Mesothelial cell of epicardium (in vitro differentiated cells): ENCODE data around the gene UFD1. TPM values are rescaled to one million over a fixed set of nuclear protein-coding genes. Genes with fewer than 3 reads are reported as not detected.

Source experiments
- DNase-seq, 2 experiments: peaks; one replicate each; pipeline ENCODE4 v3.0.0; 2021; ENCODE audit warnings: low spot score in 2 of 2; ENCODE audit not compliant: unreplicated experiment in 2 of 2
- H3K27ac Mint-ChIP-seq: 2 replicates; pipeline ENCODE4 v1.8.0; 2021; ENCODE audit warnings: mixed read lengths
- H3K27me3 Mint-ChIP-seq: 2 replicates; pipeline ENCODE4 v1.8.0; 2021; ENCODE audit warnings: low read depth, mixed read lengths
- H3K36me3 Mint-ChIP-seq: 2 replicates; pipeline ENCODE4 v1.8.0; 2021; ENCODE audit warnings: mixed read lengths
- H3K4me1 Mint-ChIP-seq: 2 replicates; pipeline ENCODE4 v1.8.0; 2021; ENCODE audit warnings: mixed read lengths
- H3K4me3 Mint-ChIP-seq: 2 replicates; pipeline ENCODE4 v1.8.0; 2021; ENCODE audit warnings: mild to moderate bottlenecking, moderate library complexity, mixed read lengths
- H3K9me3 Mint-ChIP-seq: 2 replicates; pipeline ENCODE4 v1.8.0; 2021; ENCODE audit warnings: mixed read lengths
- total RNA-seq: library from RNA; stranded (reverse); gene quantifications from 3 replicates; pipeline ENCODE4 v1.2.1, GENCODE V29; 2021
- TF ChIP-seq, protein P1 (sequence below): fragments of 200-600 bp; sonication (generic); IDR thresholded peaks from one replicate; pipeline ENCODE4 v1.5.0; 2021; ENCODE audit warnings: antibody characterized with exemption; ENCODE audit not compliant: unreplicated experiment

Gene UFD1
- total RNA-seq, 1 donor from 2014 or later, result 38.8 TPM

DNA sequence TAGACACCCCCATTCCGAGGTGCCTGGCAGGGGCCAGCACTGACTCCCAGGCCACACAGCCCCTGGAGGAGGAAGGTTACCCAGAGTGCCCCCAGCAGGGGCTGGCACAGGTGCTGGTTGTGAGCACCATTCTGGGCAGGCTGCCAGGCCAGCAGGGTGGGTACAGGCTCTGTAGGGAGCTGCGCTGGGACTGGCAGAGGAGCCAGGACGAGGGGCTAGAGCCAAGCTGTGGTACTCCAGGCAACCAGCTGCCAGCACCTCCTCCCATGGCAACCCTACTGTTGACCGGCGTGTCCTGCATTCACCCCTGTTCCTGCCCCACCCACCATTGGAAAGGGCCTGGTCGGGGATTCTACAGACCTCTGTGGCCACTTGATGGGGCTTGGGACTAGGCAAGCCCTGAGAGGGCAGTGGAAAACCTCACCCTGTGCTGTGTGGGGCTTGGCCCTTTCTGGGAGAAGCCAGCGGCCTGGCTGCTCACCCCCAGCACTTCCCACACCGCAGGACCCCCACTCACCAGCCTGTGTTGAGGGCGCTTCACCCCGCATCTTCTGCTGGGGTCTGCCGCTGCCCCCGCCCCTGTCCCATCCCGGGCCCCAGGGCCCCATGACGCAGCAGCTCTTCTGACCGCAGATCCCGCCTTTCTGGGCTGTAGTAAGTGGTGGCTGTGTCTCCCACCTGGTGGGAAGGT, 43.3 kb upstream of the UFD1 start:
- no peaks in the 10 kb centered on the region for H3K9me3 Mint-ChIP-seq
- H3K27ac Mint-ChIP-seq, result no peak overlapping the region
- H3K4me1 Mint-ChIP-seq, result peaks cover 12% of the 10 kb centered on the region
- DNase-seq, result no peak
- H3K27me3 Mint-ChIP-seq, result peaks cover 57% of the 10 kb centered on the region
- no peaks in the 10 kb centered on the region for H3K36me3 Mint-ChIP-seq
- TF ChIP-seq, protein P1, sequence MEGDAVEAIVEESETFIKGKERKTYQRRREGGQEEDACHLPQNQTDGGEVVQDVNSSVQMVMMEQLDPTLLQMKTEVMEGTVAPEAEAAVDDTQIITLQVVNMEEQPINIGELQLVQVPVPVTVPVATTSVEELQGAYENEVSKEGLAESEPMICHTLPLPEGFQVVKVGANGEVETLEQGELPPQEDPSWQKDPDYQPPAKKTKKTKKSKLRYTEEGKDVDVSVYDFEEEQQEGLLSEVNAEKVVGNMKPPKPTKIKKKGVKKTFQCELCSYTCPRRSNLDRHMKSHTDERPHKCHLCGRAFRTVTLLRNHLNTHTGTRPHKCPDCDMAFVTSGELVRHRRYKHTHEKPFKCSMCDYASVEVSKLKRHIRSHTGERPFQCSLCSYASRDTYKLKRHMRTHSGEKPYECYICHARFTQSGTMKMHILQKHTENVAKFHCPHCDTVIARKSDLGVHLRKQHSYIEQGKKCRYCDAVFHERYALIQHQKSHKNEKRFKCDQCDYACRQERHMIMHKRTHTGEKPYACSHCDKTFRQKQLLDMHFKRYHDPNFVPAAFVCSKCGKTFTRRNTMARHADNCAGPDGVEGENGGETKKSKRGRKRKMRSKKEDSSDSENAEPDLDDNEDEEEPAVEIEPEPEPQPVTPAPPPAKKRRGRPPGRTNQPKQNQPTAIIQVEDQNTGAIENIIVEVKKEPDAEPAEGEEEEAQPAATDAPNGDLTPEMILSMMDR, result no peak
- no peak overlapping the region for H3K4me3 Mint-ChIP-seq

DNA sequence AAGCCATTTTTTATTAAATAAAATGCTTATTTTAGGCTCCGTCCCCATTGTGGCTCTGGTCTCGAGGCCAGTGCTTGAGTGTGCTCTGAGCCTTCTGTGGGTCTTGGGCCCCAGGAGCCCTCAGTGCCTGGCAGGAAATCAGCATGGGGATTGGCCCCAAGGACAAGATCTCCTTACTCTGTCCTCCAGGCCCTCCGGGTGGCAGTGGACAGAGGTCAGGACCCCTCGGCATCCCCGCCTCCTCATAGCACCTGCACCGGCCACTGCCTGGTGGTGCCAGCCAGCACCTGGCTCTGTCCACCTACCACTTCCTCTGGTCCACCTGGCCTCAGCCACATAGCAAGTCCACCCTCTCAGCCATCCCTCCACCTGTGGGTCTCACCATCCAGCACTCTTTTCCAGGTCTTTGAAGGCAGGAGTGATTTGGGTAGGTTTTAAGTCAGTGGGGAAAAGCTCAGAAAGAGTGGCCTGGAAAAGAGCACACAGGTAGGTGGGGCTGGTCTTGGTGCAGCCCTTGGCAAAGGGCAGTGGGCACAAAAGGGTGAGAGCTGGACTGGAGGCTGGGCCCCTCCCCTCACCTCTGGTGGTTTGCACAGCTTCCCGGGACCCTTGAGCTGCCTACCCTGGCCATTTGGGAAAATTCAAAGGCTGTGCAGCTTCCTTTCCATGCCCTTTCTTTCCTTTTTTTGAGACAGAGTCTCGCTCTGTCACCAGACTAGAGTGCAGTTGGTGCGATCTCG, 41.7 kb upstream of the UFD1 start:
- no peak overlapping the region for H3K4me3 Mint-ChIP-seq
- H3K36me3 Mint-ChIP-seq, result peaks cover 1% of the 10 kb centered on the region
- TF ChIP-seq, protein P1, result no peak
- no peaks in the 10 kb centered on the region for H3K9me3 Mint-ChIP-seq
- peaks cover 12% of the 10 kb centered on the region for H3K4me1 Mint-ChIP-seq
- peaks cover 42% of the 10 kb centered on the region for H3K27me3 Mint-ChIP-seq
- no peak overlapping the region for H3K27ac Mint-ChIP-seq
- DNase-seq, result no peak

DNA sequence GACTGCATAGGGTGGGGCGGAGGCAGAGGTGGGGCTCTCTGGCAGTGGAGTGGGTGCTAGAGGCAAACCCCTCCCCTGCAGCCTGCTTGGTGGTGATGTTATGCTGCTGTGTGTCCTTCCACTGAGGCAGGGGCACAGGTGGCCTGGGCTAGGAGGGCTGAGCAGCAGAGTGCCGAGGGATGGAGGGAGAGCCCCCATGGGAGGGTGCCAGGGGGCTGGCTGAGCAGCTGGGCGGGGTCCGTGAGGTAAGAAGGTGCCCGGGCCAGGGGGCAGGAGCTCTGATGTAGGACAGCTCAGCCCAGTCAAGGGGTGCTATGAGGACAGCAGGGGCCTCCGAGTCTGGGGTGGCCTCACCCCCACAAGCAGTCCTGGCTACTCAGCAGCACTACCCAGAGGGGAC, 41.0 kb upstream of the UFD1 start:
- Mint-ChIP-seq H3K27ac (no peak overlapping the region), H3K36me3 (peaks cover 6% of the 10 kb centered on the region), H3K27me3 (peaks cover 35% of the 10 kb centered on the region), H3K4me3 (no peak overlapping the region), H3K4me1 (peaks cover 12% of the 10 kb centered on the region), H3K9me3 (no peaks in the 10 kb centered on the region)
- DNase-seq, result no peak
- TF ChIP-seq, protein P1, result no peak

DNA sequence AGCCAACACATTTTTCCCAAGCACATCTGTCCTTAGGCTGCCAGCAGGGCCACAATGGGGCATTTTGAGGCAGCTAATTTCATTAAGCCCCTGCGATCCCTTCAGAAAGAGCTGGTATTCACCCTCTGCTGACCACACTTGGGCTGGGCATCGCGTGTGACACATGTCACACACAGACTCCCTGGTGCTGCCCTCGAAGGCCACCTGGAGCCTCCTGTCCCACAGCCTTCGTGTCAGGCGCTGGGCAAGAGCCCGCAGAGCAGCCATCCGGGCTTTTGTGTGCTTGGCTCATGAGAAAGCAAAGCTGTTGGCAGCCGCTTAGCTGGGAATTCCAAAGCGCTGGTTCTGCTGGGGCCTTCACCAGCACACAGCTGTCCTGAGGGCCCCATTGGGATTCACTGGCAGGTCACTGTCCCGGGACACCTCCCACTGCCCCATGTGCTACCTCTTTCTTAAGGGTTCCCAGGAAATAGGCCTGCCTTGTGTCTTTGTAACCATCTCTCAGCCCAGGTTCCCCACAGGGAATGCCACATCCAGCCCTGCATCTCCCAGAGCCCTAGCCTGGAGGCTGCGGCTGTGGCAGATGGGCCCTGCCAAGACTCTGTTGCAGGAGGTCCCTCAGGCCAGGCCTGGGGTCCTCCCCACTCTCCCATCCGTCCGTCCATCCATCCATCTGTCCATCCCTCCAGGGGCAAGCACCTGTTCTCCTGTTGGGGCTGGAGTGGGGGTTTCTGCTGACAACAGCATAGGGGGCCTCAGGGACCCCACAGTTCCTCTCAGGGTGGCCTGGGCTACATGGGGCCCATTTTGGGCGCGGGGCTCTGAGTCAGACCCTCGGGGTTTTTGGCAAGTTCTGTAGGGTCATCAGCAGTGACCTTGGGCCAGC, 40.3 kb upstream of the UFD1 start:
- TF ChIP-seq, protein P1, result no peak
- no peak for DNase-seq
- Mint-ChIP-seq H3K9me3 (no peaks in the 10 kb centered on the region), H3K27ac (no peak overlapping the region), H3K36me3 (peaks cover 8% of the 10 kb centered on the region), H3K27me3 (peaks cover 29% of the 10 kb centered on the region), H3K4me1 (peaks cover 8% of the 10 kb centered on the region), H3K4me3 (no peak overlapping the region)

DNA sequence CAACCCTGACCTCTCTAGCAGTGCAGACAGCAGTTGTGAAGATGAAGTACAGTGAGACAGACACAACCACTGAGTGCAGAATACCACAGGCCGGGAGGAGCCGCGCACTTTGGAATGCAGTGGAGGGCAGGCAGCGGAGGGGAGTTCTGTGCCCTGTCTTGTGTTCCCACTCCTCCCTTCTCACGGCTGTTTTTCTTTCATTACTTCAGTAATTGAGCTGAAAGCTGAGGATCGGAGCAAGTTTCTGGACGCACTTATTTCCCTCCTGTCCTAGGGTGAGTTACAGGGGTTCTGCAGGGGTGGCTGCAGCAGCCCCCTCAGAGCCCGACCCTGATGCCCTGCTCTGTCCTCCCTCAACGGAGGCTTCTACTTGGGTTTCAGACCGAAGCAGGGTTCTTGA, 39.6 kb upstream of the UFD1 start:
- no peak overlapping the region for H3K4me3 Mint-ChIP-seq
- peaks cover 13% of the 10 kb centered on the region for H3K36me3 Mint-ChIP-seq
- peaks cover 7% of the 10 kb centered on the region for H3K4me1 Mint-ChIP-seq
- TF ChIP-seq, protein P1, result no peak
- H3K9me3 Mint-ChIP-seq, result peaks cover 4% of the 10 kb centered on the region
- no peak overlapping the region for H3K27ac Mint-ChIP-seq
- peaks cover 23% of the 10 kb centered on the region for H3K27me3 Mint-ChIP-seq
- no peak for DNase-seq
